NCI-H748 treated with DMSO at 0.1 percent for 48 hours (cell line): ENCODE results near the gene ALDH1L2.
A peak's percentile ranks its signal among the peaks of the same experiment; 100 is the strongest.
"Not testable (repeated sequence)": the region's sequence is repeated elsewhere in the genome, so short reads cannot be mapped to it uniquely, and the experiment has no call there.

Experiments
- DNase-seq: peaks from one replicate; lab custom pipeline; 2025; lab: John Stamatoyannopoulos, UW

ALDH1L2 gene

DNA sequence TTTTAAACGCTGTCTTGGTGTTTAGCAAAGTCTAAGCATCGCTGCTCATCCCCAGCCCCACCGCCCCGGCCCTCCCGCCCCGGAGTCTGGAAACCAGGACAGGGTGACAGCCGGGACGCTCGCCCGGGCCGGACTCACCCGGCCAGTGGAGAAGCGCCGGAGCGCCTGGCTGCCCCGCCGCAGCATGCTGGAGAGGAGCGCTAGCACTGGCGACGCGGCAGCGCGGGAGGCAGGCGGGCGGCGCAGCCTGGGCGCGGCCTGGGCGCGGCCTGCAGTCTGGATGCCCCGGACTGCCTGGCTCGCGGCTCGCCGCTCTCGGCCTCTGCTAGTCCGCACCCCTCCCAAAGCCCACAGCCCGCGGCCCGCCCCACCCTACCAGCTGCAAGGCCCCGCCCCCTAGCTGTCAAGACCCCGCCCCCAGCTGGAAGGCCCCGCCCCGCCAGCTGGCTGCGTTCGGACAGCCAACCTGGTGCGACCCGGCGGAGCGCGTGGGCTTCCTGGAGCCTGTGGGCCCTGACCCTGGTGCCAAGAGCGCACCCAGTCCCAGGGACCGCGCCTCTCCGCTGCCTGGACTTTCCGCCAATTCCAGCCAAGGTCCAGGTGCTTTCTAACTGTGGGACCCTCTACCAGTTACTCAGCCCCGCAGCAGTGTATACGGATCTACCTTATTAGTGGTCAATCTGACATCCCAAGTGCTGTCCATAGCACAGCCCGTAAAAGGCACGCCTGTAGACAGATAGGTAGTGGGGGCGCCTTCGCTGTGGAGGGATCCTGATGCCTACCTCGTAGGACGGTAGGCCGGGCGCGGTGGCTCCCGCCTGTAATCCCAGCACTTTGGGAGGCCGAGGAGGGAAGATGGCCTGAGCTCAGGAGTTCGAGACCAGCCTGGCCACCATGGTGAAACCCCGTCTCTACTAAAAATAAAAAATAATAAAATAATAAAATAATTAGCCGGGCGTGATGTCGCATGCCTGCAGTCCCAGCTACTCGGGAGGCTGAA, at the start of gene ALDH1L2:
ALDH1L2 (minus strand) TSS at position 208 of the 1,000 bp plus-strand sequence; CDS start at position 186, 22 bp downstream.
- DNase-seq = no peak

DNA sequence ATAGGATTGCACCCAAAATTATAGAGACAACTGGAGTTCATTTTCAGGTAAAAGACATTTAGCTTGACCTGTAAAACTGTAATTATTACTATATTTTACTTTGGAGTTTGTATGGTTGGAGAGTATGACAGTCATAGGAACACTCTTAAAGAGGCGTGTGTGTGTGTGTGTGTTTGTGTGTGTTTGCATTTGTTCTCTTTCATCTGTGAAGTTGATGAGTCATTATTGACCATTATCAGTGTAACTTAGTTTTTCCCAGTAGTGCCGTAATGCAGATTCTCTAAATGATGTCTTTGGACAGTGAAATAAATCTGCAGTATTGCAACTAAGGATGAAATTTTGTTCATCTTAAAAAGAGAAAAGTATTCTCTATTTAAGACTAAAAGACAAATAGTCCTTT, 36.3 kb upstream of the ALDH1L2 start:
- DNase-seq = no peak

GRCh38 chr12:105116969-105117368, 32.7 kb upstream of the ALDH1L2 start:
- DNase-seq = no peak

- no peak for DNase-seq
Observed at GRCh38 chr12:105113094-105113493, 28.8 kb upstream of the ALDH1L2 start.

GRCh38 chr12:105110851-105111250, 26.6 kb upstream of the ALDH1L2 start:
- no peak for DNase-seq

DNA sequence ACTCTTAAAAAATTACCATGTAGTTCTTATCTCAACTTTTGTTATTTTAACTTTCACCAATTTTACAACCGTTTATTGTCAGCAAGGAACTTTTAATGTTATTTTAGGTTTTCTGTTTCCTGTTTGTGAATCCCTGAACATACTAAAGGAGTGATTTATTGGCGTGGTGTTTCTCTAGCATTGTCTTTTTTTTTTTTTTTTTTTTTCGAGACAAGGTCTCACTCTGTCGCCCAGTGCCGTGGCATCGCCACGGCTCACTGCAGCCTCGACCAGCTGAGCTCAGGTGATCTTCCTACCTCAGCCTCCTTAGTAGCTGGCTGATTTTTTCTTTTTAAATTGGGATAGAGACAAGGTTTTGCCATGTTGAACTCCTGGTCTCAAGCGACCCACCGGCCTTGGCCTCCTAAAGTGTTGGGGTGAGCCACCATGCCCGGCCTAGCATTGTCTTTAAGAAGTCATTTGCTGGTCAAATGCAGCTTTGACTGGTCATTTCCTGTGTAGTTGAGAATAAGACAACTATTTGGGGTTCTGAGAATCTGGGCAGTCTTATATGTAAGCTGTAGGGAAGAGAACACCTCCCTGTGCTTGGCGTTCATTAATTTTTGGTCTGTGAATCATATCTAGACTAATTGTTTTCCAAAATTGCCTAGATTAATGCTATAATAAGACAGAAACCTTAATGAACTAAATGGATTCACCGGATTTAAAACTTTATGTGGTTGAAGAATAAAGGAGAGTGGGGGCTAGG, 25.4 kb upstream of the ALDH1L2 start:
- DNase-seq = no peak

GRCh38 chr12:105107494-105108371, 23.5 kb upstream of the ALDH1L2 start, which contains the start of gene WASHC4:
TSS of gene WASHC4 (plus strand) at chr12:105107731. CDS start at chr12:105107801, 70 bp downstream.
- DNase-seq = peak; percentile 79

GRCh38 chr12:105107171-105107493, 22.9 kb upstream of the ALDH1L2 start:
- DNase-seq = peak; percentile 46

GRCh38 chr12:105106621-105107020, 22.4 kb upstream of the ALDH1L2 start:
- DNase-seq = no peak

DNA sequence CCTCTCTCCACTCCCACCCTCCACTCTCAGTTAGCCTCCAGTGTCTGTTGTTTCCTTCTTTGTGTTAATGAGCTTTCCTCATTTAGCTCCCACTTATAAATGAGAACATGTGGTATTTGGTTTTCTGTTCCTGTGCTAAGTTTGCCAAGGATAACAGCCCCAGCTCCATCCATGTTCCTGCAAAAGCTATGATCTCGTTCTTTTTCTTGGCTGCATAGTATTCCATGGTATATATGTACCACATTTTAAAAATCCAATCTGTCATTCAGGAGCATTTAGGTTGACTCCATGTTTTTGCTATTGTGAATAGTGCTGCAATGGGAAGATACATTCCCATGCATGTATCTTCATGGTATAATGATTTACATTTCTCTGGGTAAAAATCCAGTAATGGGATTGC, 20.5 kb upstream of the ALDH1L2 start:
- DNase-seq = no peak

- DNase-seq = no peak
Observed at GRCh38 chr12:105102673-105103072, 18.4 kb upstream of the ALDH1L2 start.

- no peak for DNase-seq
Observed at GRCh38 chr12:105100998-105101397, 16.7 kb upstream of the ALDH1L2 start.

- no peak for DNase-seq
Observed at GRCh38 chr12:105100207-105100985, 16.1 kb upstream of the ALDH1L2 start.

DNA sequence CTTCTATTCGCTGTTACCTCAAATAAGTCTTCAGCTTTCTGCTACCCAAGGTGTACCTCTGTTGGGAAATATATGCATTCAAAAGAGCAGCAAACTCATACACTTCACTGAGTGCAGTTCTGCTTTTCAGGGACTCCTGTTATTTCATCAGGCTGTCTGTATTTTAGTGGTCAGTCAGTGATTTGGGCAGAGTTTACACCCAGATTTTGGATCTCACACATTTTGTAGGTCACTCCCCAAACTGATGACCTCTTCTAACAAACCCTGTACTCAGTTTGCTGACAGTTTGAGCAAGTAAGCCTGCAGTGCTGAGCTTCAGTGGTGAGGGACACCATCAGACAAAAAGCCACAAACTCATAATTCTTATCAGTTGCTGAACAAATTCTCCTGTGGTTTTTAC, 15.1 kb upstream of the ALDH1L2 start:
- DNase-seq = no peak

DNA sequence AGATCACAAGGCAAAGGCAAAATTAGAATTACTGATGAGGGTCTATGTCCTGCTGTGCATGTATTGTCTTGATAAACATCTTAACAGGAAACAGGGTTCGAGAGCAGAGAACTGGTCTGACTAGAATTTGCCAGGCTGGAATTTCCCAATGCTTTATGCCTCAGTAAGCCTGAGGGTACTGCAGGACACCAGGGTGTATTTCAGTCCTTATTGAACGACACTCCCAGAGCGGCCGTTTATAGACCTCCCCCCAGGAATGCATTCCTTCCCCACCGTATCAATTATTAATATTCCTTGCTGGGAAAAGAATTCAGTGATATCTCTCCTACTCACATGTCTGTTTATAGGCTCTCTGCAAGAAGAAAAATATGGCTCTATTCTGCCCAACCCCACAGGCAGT, 11.1 kb upstream of the ALDH1L2 start:
- DNase-seq = not testable (repeated sequence)

DNA sequence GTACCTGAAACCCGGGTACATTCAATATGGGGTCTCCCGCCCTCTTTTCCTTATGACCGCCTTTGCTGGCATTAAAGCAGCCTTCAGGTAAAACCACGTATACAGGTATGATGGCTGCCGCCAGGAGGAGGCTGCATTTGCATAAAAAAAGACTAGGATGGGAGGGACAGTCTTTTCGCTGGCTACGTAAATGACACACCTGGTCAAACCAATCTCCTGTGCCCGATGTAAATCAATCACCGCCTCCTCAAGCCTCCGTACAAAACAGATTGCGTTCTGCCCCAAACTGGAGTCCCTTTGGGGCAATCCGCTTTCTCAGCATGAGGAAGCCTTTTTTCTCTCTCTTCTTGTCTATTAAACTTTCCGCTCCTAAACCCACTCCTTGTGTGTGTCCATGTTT, 8.1 kb upstream of the ALDH1L2 start:
- DNase-seq = peak; percentile 91

GRCh38 chr12:105091476-105092206, 7.4 kb upstream of the ALDH1L2 start:
- DNase-seq = no peak

GRCh38 chr12:105090361-105090760, 6.1 kb upstream of the ALDH1L2 start:
- no peak for DNase-seq

GRCh38 chr12:105089817-105090216, 5.6 kb upstream of the ALDH1L2 start:
- no peak for DNase-seq

DNA sequence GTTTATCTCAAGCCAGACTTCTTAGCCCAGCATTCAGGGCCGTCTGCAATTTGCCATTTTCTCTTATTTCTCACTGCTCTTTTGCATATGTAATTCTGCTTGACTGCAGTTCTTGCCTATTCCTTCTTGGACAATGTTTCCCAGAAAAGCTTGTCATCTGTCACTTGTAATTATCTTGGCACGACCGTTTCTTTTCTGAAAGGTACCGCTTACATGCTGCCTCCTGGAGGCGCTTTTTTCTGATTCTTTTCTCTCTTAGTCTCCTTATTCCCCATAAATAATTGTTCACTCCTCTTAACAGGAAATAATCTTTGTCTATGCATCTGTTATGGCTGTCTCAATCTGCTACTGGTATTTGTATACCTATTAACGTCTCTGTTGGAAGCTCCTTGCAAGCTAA, 1.2 kb upstream of the ALDH1L2 start:
- no peak for DNase-seq
